ENCODE results near the gene SOCS1. TPM values are rescaled to one million over a fixed set of nuclear protein-coding genes. Genes with fewer than 3 reads are reported as not detected.
A peak's percentile ranks its signal among the peaks of the same experiment; 100 is the strongest.

SOCS1 gene, protein sequence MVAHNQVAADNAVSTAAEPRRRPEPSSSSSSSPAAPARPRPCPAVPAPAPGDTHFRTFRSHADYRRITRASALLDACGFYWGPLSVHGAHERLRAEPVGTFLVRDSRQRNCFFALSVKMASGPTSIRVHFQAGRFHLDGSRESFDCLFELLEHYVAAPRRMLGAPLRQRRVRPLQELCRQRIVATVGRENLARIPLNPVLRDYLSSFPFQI
- total RNA-seq (2012; rRNA removed) (2.0 and 2.2 TPM in 2 replicates), polyA plus RNA-seq (2012; rRNA removed) (19.9 and 22.0 TPM in 2 replicates), Bru-seq, nascent RNA (percentile 83 among the genes with signal in this experiment), BruChase-seq, experiment 1, labeled RNA remaining after a 6-hour chase (percentile 68 among the genes with signal in this experiment), BruChase-seq, experiment 2, labeled RNA remaining after a 2-hour chase (percentile 65 among the genes with signal in this experiment)
- polyA plus RNA-seq (2012; cell fraction: cytosol; rRNA removed): 42.9 and 94.9 TPM in 2 replicates
- polyA plus RNA-seq (2012; cell fraction: nucleus; rRNA removed; ENCODE audit: low replicate concordance): 109 and 179 TPM in 2 replicates
- long read RNA-seq, transcript SOCS1-201 (2 exons, 1,225 nt): major isoform, 43 of 73 reads
- long read RNA-seq, transcript SOCS1-202 (1 exons, 1,784 nt): minor isoform, 30 of 73 reads
- long read RNA-seq, partial matches to known transcripts: 0 of 73 reads
- long read RNA-seq, other reads (novel, unspliced or antisense): 0 of 73 reads

DNA sequence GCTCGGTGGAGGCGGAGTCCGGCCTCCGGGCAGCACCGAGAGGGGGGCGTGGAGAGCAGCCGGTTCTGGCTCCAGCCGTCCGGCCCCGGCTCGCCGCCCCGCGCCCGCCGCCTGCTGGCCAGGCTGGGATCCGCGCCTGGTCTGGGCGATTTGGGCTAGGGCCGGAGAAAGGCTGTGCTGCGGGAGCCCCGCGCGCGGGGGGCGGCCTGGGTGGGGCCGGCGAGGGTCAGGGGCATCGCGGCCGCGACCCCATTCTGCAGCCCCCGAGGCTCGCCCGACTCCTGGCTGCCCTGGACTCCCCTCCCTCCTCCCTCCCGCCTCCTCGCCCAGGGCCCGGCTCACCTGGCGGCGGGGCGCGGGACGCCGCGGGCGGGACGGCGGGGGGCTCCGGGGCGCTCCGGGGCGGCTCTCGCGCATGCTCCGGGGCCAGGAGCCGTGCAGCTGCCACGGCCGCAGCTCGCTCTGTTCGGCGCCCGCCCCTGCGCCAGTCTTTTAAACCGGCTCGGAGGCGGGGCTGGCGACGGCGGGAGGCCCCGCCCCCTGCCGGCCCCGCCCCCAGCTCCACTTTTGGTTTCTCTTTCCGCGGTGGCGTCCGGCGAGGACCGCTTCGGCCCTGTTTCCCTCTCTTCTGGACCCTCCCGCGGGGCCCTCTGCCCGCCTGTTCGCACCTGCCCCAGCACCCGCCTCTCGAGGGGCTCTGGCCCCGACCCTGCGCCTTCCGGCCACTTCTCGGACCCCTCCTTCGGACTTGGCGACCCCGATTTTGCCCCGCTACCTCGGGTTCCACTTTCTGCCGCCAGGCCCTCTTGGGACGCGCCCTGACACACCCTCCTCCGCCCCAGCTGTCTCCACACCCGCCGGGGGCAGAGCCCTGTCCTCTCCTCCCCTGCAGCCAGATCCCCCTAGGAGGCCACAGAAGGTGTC, at the start of gene SOCS1:
Gene SOCS1 (minus strand): TSS at position 468 of the 924 bp plus-strand sequence. CDS start 726 bp downstream, outside the sequence.
- WGBS, 2 experiments (ENCODE audit: extremely low coverage in 2 of 2, insufficient read length in 1 of 2): 0% methylated on average over 47 of the region's 100 CpGs; no CpG with 5 or more reads in 1 of the 2 experiments
- Histone ChIP-seq H3K14ac (replicated peaks; ENCODE audit: low read depth, low read length) (peak within 1 kb of the TSS; percentile 84), H3K4me3 (ENCODE audit: insufficient read depth, low read depth, low read length) (peak within 1 kb of the TSS; percentile 87), H2BK15ac (ENCODE audit: low read depth, low read length) (peak within 1 kb of the TSS; percentile 77; the same call in 1 of the 3 replicates), H3K23ac (ENCODE audit: low read depth, low read length) (peak within 1 kb of the TSS; percentile 82), H3K4ac (ENCODE audit: low read depth, low read length) (peak within 1 kb of the TSS; percentile 84), H3K9ac (ENCODE audit: low read depth, low read length) (peak within 1 kb of the TSS; percentile 91), H4K91ac (ENCODE audit: insufficient read depth, low read depth, low read length) (peak within 1 kb of the TSS; percentile 82), H2AK5ac (ENCODE audit: low read depth, low read length) (peak within 1 kb of the TSS; percentile 69), H3K27me3 (ENCODE audit: control insufficient read depth, insufficient read depth, low read length) (no peaks in the 10 kb centered on the region), H4K8ac (ENCODE audit: low read depth in 2 of 2, low read length in 2 of 2) (peak within 1 kb of the TSS; percentile 53 to 81; a peak in 3 of 4 replicates), H3K27ac (ENCODE audit: insufficient read depth, low read length) (peak within 1 kb of the TSS; percentile 97), H2BK20ac (ENCODE audit: low read depth, low read length) (peak within 1 kb of the TSS; percentile 31; the same call in 1 of the 2 replicates), H2AK9ac (replicated peaks; ENCODE audit: low read depth, low read length, poor library complexity) (peak within 1 kb of the TSS; percentile 98), H3K4me2 (ENCODE audit: low read depth, low read length) (peak within 1 kb of the TSS; percentile 82), H2BK120ac (ENCODE audit: low read depth, low read length) (peak within 1 kb of the TSS; percentile 85), H3K79me1 (ENCODE audit: low read depth in 1 of 2, low read length in 2 of 2) (peaks cover 14 to 40% of the 10 kb centered on the region in 2 experiments; a peak in 3 of 4 replicates), H3K4me1 (ENCODE audit: control insufficient read depth, insufficient read depth, low read length) (peaks cover 21% of the 10 kb centered on the region), H3K18ac (ENCODE audit: low read depth, low read length) (peak within 1 kb of the TSS; percentile 51; the same call in 1 of the 2 replicates), H4K5ac (ENCODE audit: low read depth, low read length) (peak within 1 kb of the TSS; percentile 61), H3K9me3 (ENCODE audit: control insufficient read depth, insufficient read depth, low read length) (no peaks in the 10 kb centered on the region), H4K20me1 (ENCODE audit: insufficient read depth, low read length) (peaks cover 45% of the 10 kb centered on the region), H2BK5ac (ENCODE audit: low read depth, low read length, poor library complexity, severe bottlenecking) (peak within 1 kb of the TSS; percentile 90), H3K36me3 (ENCODE audit: control insufficient read depth, insufficient read depth, low read length) (peaks cover 31% of the 10 kb centered on the region), H2AFZ (replicated peaks; ENCODE audit: low read length, poor library complexity) (peak within 1 kb of the TSS; percentile 94), H3K56ac (ENCODE audit: extremely low read depth, insufficient read depth, low read length) (peak within 1 kb of the TSS; percentile 61; the same call in 1 of the 2 replicates), H3K9me1 (ENCODE audit: insufficient read depth, low read length) (peaks cover 9% of the 10 kb centered on the region; the same call in 1 of the 2 replicates)
- dilution Hi-C loops (cut with HindIII; ENCODE audit: low sequenced_read_pairs, unreplicated experiment): no loop called here
- intact Hi-C loops (cut with micrococcal nuclease): loop anchor here (1.0 to 10.0 kb wide), 5 partner anchors 100 to 292 kb away; no protein-coding TSS in a partner anchor
- no TSS peak for BruUV-seq (replicated peaks)
- DNase-seq: peak; percentile 84
- ChIA-PET POLR2A (ENCODE audit: unreplicated experiment) (interaction anchor here (0.5 to 1.8 kb wide), 21 partner anchors 18 to 305 kb away, joined by 3 to 18 read pairs (median 5); partner anchors contain the start of gene PRM3), CTCF (interaction anchor here (0.6 to 2.6 kb wide), 22 partner anchors 14 to 297 kb away, joined by 3 to 14 read pairs (median 4); no protein-coding TSS in a partner anchor)
- ATAC-seq (ENCODE audit: low read depth): peak; percentile 76
- in situ Hi-C loops (cut with MboI; ENCODE audit: low sequenced_read_pairs): loop anchor here (5.0 kb wide), 1 partner anchor 106 kb away; no protein-coding TSS in a partner anchor
- TF ChIP-seq MAFK (IDR thresholded peaks at IDR 0.05; ENCODE audit: low read depth, low read length) (no peak), NFE2L2 (IDR thresholded peaks at IDR 0.05; ENCODE audit: low read depth, low read length) (no peak), RAD21 (IDR thresholded peaks at IDR 0.05; ENCODE audit: low read length) (peak; percentile 85), RCOR1 (IDR thresholded peaks at IDR 0.05; ENCODE audit: insufficient replicate concordance, low read length) (no peak), CHD1 (IDR thresholded peaks at IDR 0.05; ENCODE audit: low read depth, low read length) (0 out of 2 replicates have a peak, but pooled peaks have one; percentile 52), SMC3 (IDR thresholded peaks at IDR 0.05; ENCODE audit: low read depth, low read length) (peak; percentile 84), MAZ (IDR thresholded peaks at IDR 0.05; ENCODE audit: borderline replicate concordance, low read depth, low read length) (peak; percentile 81), MXI1 (IDR thresholded peaks at IDR 0.05; ENCODE audit: borderline replicate concordance, low read depth, low read length) (0 out of 2 replicates have a peak, but pooled peaks have one; percentile 49)
- TF ChIP-seq, protein P1, sequence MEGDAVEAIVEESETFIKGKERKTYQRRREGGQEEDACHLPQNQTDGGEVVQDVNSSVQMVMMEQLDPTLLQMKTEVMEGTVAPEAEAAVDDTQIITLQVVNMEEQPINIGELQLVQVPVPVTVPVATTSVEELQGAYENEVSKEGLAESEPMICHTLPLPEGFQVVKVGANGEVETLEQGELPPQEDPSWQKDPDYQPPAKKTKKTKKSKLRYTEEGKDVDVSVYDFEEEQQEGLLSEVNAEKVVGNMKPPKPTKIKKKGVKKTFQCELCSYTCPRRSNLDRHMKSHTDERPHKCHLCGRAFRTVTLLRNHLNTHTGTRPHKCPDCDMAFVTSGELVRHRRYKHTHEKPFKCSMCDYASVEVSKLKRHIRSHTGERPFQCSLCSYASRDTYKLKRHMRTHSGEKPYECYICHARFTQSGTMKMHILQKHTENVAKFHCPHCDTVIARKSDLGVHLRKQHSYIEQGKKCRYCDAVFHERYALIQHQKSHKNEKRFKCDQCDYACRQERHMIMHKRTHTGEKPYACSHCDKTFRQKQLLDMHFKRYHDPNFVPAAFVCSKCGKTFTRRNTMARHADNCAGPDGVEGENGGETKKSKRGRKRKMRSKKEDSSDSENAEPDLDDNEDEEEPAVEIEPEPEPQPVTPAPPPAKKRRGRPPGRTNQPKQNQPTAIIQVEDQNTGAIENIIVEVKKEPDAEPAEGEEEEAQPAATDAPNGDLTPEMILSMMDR (conservative IDR thresholded peaks at IDR 0.05; ENCODE audit: low read depth, low read length): peak; percentile 82

All from IMR-90 (cell line).